GM04503 (cell line): ENCODE measurements around the gene RNF157.
A peak's percentile ranks its signal among the peaks of the same experiment; 100 is the strongest.
"Not testable (repeated sequence)": the region's sequence is repeated elsewhere in the genome, so short reads cannot be mapped to it uniquely, and the experiment has no call there.

Experiments
- DNase-seq: peaks from one replicate; pipeline ENCODE4 v3.0.0-alpha.2; 2012; ENCODE audit warnings: low read depth

Gene RNF157

GRCh38 chr17:76189741-76190140 is 50.6 kb downstream of the RNF157 start:
- DNase-seq, result no peak

GRCh38 chr17:76189247-76189646 is 51.0 kb downstream of the RNF157 start:
- DNase-seq, result no peak

DNA sequence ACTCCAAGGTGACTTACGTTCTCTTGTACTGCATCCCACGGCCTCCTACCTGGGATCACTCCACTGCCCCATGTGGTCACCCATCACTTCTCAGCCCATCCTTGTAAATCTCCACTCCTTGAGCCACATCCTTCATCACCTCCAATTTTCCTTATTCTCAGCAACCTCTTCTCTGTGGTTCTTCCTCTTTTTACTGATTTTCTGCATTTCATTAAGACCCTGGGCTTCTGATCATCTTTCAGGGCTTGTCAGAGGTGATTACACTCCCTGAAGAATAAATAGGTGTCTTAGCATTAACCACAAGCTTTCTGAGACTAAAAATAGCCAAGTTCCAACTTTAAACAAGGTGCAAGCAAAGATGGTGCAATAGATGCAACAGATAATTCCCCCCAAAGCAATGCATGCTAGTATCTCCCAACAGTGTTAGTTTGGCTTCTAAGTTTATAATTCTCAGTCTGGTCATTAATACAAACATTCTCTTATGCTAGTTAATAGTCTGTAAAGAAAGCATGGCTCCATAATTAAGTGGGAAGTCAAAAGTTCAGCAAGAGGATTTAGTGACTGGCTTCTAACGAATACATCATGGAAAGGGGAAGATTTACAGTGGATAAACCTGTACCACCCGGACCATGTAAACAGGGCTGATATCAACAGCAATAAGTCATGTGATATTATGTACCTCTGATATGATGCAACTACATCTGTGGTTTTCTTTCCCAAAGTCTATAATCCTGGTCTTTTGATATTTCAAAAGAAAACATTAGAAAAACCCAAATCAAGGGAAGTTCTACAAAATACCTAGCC is 51.9 kb downstream of the RNF157 start:
- no peak for DNase-seq

DNA sequence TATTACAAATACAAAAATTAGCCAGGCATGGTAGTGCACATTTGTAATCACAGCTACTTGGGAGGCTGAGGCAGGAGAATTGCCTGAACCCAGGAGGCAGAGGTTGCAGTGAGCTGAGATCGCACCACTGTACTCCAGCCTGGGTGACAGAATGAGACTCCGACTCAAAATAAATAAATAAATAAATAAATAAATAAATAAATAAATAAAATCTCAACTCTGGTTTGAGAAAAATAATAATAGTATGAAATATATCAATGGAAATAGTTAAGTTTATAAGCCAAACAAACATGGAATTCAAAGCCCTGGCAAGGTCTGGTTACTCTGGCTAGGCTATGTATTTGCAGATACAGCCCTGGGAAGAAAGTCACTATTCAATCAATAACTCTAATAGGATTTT is 53.5 kb downstream of the RNF157 start:
- not testable (repeated sequence) for DNase-seq

DNA sequence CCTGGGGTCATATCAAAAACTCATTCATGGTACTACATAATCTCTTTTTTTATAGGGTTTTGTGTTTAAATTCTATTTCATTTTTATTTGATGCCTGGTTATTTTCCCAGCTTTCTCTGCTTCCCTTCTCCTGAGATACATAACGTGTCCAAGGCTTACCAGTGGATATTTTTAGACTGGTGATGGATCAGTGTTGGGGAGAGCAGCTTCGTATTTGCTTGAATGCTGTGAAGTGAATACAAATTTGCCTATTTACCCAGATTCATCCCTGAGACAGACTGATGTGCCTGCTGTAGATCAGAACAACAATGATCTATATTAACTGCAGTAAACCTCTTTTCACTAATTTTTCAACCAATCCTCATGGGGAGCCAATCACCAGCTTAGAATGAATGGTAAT is 56.0 kb downstream of the RNF157 start:
- DNase-seq, result no peak

DNA sequence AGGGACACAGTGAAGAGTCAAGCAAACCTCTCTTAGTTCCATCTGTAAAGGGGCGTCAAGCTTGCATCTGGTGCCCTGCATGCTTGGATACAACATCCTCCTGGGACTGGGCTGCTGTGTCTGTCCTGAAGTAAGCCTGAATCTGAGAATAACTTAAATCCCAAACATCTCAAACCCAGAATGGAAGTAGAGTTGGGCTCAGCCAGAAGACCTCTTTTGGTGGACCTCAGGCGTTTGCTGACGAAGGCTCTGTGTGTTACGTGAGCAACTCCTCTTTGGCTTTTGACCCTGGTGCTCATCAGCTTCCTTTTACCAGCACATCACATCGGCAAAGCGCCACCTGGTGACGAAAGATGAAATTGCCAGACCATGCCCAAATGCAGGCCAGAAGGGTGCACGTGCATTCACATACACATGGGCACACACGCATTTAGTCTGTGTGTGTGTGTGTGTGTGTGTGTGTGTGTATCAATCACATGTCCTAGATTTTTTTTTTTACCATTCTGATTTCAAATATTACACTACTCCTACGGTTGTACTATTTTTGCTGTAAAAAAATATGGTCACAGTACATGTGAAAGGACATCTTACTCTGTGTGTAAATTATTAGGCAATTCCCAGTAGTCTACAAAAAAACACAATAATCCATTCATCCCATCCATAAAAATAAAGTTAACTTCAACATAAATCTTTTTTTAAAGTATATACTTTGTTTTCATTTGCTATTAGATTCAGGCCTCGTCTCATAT is 58.1 kb downstream of the RNF157 start:
- DNase-seq, result peak; percentile 61

DNA sequence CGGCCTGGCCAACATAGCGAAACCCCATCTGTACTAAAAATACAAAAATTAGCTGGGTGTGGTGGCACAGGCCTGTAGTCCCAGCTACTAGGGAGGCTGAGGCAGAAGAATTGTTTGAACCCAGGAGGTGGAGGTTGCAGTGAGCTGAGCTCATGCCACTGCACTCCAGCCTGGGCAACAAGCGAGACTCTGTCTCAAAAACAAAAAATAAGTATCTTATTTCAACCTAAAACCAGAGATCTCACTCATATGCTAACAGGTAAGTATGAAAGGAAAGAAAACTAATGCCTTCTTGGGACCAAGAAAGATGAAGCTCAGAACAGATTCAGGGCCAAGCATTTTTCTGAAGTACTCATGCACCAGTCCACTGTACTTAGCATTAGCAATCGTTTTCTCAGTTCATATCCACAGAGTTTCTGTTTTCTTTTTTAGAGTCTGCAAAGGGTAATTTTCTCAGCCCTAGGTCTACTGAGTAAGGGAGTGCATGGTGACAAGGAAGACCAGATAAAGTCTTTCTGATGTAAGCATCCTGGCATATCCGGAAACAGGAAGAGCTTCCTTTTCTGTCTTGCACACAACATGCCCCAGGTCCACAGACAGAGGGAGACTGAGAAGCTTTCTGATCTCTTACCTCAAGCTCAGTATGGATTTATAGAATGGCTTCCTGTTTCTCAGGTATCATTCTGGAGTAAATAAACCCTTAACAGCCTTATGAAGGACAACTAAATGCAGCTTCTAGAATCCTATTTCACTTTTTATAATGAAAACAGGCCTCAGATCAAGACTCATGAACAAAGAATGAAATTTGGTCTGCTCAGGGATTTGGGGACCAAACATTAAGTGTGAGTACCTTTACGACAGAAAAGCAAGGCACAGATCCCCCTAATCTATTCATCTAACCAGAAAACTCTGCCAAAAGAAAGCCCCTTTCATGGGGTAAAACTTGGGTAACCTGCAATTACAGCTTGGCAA is 60.5 kb downstream of the RNF157 start:
- DNase-seq, result no peak

GRCh38 chr17:76178124-76178523 is 62.2 kb downstream of the RNF157 start:
- no peak for DNase-seq

DNA sequence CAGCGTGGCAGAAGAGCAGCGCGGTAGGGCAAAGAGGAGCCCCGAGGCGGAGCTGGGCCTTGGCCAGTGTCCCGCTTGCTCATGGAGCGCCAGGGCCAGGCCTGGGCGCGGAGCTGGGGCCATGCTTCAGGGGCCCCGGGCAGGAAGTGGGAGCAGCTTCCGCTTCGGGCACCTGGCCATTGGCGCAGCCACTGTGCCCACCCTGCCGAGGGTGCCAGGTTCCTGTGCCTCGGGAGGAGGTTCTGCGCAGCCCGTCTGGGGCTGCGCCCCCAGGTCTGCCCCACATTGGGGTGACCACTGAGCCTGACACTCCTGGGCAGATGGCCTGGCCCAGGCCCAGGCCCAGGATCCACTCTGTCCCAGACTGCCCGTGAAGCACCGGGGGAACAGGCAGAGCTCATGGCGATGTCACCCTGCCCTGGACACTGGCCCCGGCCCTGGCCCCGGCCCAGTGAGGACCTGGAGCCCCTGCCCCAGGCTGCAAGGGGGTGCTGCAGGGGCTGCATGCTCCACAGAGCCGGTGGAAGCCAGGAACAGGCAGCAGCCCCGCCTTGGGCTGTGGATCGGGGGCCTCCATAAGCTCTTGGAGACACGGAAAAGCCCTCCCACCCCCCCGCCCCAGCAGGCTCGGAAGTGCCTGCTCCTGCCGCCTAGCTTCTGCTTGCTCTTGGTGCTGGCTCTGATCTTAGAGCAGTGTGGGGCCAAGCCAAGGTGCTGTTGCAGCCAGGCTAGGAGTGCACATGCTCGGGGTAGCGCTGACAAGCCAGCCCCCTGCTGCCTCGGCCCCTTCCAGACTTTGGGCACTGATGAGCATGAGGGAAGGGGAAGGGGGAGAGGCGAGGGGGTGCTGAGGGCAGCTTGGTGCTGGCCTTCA is 63.4 kb downstream of the RNF157 start:
- no peak for DNase-seq

DNA sequence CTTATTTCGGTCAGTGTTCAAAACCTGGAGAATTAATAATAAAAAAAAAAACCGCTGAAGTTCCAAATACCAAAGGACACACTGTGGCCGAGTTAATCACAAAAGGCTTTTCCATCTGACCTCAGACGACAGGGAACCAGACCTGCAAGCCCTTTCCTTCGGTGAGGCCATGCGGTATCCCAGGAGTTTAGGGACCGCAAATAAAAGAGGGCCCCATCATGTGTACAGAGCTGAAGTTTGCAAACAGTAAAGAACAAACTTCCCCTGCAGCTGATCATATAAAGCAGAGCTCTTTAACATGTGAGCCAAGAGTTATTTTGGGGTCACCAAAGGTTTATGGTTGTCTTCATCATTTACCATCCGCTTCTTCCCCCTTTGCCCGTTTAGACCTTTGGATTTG is 66.3 kb downstream of the RNF157 start:
- no peak for DNase-seq

GRCh38 chr17:76173474-76173873 is 66.8 kb downstream of the RNF157 start:
- DNase-seq, result no peak

DNA sequence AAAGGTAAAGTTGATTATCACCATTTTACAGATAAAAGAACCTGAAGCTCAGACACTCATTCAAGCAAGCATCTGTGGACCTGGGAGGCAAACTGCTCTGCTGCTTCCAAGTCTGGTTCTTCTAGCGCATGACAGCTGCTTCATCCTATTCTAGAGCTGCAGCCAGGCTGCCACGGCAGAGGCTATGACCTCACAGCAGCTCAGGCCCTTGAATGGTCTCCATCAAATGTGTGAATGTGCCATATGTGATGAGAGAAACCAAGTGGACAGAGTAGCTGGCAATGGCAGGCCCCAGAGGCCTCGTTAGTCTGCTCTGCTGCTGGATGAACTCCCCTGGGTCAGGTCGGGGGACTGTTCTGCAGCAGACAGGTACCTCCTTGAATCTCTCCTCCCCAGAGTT is 68.6 kb downstream of the RNF157 start:
- no peak for DNase-seq

- no peak for DNase-seq
Measured at GRCh38 chr17:76170114-76170513, 70.2 kb downstream of the RNF157 start.

DNA sequence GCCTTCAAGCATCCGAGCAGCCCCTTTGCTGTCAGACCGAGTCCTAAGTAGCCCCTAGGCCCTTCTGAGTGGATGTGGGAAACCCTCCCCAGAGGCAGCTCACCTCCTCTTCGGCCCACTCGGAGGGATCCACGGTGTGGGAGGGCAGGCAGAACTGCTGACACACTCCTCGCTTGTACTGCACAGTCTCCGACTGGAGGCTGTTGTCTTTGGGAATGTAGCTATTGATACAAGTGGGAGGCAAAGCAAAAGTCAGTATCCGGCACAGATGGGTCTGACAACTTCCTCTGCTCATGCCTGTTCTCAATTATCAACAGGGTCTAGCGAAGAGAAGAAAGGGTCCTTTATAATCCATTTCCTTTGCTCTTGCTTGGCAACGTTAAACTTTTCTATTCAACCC is 73.4 kb downstream of the RNF157 start:
- DNase-seq, result no peak

- no peak for DNase-seq
Measured at GRCh38 chr17:76166168-76166567, 74.1 kb downstream of the RNF157 start.

DNA sequence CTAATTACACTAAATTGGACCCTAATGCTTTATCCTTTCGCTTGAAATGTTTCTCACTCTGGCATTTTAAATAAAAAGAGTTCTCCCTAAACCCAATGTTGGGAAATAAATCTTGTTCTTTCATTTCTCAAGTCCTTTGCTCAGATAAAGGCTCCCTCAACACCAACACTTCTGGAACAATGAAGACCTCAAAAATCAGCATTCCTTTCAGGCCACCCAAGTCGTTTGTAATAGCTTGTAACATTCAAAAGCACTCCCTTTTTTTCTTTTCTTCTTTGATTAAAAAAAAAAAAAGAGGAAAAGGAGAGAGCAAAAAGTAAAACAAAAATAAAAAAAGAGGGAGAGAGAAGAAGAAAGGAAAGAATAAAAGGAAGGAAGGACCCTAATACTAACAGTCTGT is 76.0 kb downstream of the RNF157 start:
- DNase-seq, result no peak

GRCh38 chr17:76163919-76164318 is 76.4 kb downstream of the RNF157 start:
- no peak for DNase-seq

DNA sequence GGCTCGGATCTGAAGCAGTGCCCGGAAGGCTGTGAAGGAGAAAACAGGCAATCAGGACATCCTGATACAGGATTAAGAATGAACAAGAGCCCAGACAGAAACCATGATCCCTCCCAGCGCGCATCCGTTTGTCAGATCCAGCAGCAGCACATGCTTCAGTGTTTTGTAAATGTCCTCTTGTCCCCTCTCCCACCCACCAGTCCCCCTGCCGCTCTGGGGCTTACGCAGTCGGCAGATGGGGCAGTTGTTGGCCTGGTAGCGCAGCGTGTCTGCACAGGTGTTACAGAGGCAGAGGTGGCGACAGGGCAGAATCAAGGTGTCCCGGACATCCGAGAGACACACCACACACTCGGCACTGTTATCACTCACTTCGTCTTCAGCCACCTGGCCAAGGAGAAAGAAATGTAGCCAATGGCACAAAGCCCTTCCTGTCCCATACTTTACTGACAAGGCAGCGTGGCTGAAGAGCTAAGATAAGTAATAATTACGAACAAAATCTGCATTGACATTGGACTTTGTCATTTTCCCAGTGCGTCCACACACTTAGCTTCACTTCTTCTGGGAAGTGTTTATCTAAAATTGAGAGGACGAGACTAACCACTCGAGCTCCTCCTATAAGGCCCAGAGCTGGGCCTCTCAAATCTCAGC is 78.5 kb downstream of the RNF157 start:
- no peak for DNase-seq

- no peak for DNase-seq
Measured at GRCh38 chr17:76160896-76161528, 79.3 kb downstream of the RNF157 start.

GRCh38 chr17:76159157-76159556 is 81.1 kb downstream of the RNF157 start:
- no peak for DNase-seq
